GM10266 (cell line): ENCODE measurements around the gene MT1B.
"Not testable (repeated sequence)": the region's sequence is repeated elsewhere in the genome, so short reads cannot be mapped to it uniquely, and the experiment has no call there.

Source experiments
- DNase-seq: peaks from one replicate; pipeline ENCODE4 v3.0.0; 2012; ENCODE audit errors: extremely low spot score
- TF ChIP-seq, protein P1 (sequence below): IDR thresholded peaks from 2 replicates; pipeline ENCODE4 v1.5.1; 2012; ENCODE audit warnings: mild to moderate bottlenecking, low read depth; ENCODE audit not compliant: control insufficient read depth, insufficient read depth; ENCODE audit errors: missing control alignments

The MT1B gene

DNA sequence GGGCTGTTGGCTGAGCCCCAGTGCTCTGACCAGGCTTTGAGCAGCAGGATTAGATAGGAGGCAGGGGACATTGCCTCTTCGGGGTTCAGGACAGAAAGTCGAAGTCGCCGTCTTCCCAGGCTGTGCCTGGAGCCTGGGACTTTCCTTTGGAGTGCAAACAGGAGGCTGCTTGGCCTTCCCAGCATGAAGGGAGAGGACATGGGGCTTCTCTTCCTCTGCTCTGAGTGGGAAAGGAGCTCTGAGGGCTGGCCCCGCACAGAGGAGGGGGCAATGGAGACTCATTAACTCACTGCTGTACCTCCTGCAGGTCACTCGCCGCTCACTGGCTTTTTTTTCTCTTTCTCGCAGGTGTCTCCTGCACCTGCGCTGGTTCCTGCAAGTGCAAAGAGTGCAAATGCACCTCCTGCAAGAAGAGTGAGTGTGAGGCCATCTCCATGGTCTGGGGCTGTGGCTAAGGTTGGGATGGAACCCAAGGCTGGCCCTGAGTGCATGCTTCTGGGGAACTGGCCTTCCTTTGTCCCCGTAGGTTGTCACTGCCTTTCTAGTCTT is 6.7 kb downstream of the MT1B start:
- TF ChIP-seq, protein P1, sequence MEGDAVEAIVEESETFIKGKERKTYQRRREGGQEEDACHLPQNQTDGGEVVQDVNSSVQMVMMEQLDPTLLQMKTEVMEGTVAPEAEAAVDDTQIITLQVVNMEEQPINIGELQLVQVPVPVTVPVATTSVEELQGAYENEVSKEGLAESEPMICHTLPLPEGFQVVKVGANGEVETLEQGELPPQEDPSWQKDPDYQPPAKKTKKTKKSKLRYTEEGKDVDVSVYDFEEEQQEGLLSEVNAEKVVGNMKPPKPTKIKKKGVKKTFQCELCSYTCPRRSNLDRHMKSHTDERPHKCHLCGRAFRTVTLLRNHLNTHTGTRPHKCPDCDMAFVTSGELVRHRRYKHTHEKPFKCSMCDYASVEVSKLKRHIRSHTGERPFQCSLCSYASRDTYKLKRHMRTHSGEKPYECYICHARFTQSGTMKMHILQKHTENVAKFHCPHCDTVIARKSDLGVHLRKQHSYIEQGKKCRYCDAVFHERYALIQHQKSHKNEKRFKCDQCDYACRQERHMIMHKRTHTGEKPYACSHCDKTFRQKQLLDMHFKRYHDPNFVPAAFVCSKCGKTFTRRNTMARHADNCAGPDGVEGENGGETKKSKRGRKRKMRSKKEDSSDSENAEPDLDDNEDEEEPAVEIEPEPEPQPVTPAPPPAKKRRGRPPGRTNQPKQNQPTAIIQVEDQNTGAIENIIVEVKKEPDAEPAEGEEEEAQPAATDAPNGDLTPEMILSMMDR: no peak

DNA sequence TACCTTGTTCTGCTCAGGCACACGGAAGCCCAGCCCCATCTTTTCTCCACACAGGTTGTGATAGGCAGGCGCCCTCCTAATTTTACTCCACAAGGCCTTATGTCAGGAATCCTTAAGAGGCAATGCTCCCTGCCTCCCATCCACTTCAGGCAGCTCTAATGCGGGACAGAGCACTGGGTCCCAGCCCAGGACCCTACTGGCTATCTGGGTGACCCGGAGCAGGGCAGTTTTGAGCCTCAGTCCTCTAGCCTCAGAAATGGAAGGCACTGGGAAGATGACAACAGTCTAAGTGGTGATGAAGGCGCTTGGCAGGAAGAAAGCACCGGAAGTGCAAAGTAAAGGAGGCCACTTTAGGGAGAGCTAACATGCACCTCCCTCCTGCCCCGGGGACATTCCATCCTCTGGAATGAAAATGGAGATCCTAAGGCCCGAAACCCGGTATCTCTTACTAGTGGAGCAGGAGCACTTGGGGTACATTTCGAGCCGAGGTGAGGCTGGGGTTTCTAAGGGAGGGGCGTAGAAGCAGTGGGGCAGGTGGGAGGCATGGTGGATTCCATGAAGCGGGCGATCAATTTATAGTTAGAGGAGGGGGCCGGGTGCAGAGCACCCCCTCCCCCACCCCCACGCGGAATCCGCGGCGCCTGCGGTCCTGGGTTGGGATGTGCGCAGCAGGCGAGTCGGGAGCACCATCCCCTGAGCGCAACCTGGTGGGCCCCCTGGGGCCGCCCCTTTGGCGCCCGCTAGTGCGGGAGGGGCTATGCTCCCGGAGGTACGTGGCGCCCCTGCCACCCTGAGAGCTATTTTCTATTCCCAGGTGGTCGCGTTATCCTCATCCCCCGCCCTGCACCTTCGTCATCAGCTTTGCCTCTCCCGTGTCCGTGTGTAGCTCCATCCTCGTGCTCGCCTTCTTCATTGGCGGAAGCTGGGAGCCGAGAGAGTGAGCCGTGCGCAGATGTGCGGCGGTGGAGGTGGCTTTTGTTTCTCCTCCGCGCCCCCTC is 11.0 kb downstream of the MT1B start:
- TF ChIP-seq, protein P1: no peak
- no peak for DNase-seq

More for the DNA sequence above, 6.7 kb downstream of the MT1B start:
- DNase-seq: no peak

DNA sequence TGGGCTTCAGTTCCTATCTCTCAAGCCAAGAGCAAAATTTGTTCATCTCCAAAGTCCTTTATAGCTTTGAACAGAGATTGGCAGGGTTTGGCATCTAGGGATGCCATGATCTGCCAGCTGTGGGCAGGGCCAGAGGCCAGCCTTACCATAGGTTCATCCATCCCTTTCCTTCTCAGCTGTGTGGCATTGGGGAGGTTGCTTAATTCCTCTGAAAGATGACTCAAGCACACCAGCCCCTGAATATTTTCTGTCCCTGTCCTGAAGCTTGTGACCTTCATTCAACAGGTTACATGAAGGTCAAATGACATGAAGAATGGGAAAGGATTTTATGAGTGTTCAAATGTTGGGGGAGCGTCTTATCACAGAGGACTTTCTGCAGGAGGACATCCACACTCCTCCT is 12.8 kb downstream of the MT1B start:
- TF ChIP-seq, protein P1: no peak
- DNase-seq: no peak

DNA sequence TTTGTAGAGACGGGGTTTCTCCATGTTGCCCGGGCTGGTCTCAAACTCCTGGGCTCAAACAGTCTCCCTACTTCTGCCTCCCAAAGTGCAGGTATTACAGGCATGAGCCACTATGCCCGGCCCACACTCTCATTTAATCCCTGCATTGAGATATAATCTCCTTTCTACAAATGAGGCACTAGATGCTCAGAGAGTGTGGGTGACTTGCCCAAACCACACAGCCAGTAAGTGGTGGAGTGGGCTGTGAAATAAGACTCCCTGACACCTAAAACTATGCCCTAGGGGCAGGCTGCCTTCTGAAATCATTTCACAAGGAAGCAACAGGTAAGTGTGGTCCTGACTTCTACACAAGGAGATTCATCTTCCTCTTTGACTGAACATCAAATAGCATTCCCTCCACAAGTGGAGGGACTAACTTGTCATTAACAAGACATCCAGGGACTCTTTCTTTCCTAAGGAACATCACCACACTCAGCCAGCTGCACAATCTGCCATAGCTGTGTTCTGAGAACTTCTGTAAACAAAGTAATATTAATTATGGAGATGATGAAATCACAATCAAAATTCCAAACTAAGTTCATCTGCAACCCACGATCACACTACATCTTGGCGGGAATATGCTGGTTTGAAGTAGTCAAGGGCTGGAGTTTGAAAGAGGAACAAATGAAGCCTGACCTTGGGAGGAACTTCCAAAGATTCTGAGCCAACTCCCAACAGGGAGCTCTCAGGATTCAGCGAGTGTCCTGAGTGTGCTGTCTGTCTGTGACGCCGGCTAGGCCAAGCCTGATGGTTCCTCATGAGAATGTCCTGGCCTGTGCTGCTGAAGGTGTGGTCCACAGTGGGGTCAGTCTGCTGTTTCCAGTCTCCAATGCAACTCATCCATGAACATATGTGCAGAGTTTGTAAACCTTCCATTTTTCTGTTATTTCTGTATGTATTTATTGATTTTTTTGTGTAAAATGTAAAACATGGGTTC is 13.9 kb downstream of the MT1B start:
- DNase-seq: not testable (repeated sequence)

DNA sequence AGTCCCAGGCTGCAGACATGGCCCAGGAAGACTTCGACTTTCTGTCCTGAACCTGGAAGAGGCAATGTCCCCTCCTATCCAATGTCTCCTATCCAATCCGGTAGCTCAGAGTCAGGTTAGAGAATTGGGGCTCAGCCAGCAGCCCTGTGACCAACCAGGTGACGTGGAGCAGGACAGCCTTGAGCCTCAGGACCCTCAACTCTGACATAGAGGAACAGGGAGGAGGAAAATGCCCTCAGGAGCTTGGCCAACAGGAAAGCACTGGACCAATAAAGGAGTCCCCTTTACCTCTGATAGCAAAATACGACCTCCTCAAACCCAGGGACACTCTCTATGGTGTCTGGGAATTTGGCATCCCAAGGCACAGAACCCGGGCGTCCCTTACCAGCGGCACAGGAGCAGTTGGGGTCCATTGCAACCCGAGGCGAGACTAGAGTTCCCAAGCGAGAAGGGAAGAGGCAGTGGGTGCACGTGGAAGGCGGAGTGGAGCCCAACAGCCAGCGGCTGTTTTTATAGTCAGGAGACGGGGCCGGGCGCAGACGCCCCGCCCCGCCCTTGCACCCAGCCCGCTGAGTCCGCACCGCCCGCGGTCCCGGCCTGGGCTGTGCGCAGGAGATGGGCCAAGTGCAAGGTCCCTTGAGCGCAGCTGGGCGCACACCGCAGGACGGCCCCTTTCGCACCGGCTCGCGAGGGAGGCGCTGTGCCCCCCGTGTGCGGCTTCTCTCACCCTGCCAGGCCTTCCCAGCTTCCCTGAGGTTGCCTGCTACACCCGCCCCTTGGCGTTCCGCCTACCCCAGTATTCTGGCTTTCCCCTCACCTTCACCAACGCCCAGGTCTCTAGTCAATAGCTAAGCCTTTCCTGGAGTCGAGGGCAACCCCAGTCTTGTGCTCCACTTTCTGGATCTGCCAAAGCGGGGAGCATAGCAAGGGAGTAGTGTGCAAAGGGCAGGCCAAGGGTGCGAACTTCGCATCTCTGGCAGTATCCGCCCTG is 16.2 kb downstream of the MT1B start, which contains the start of gene MT1G:
Gene MT1G (minus strand): TSS at position 485 of the 991 bp plus-strand sequence. CDS start 72 bp downstream, at position 413.
- TF ChIP-seq, protein P1: no peak
- no peak for DNase-seq

DNA sequence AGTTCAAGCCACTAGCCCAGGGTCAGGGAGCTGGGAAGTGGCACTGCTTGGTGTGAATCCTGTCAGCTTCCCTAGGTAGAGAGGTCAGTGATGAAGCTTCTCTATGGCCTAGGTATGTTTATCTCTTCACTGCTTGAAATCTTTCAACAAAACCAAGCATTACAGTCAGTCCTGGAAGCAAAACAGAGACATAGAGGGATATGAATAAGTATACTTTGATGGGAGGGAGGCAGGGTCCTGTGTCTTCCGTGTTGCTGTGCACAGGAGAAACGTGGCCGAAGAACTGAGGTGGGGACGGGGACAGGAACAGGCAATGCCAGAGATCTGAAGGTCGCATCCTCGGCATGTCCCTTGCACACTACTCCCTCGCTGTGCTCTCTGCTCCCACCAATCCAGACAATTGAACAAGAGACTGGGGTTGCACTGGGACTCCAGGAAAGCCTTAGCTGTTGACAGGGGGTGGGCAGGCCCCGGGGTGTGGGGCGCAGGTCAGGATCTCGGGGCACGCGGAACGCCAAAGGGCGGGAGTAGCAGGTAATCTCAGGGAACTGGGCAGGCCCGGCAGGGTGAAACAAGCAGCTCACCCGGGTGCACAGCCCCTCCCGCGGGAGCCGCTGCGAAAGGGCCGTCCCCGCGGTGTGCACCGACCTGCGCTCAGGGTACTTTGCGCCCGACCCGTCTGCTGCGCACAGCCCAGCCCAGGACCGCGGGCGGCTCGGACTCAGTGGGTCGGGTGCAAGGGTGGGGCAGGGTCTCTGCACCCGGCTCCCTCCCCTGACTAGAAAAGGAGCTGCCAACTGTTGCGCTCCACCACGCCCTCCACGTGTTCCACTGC is 17.5 kb downstream of the MT1B start, which contains the start of gene MT1H:
Gene MT1H (plus strand): TSS at position 810 of the 835 bp plus-strand sequence. CDS start 71 bp downstream, outside the sequence.
- no peak for DNase-seq
- TF ChIP-seq, protein P1: no peak
